ENCODE measurements around the gene LAMTOR4. TPM values are rescaled to one million over a fixed set of nuclear protein-coding genes. Genes with fewer than 3 reads are reported as not detected.

The LAMTOR4 gene
- total and polyA plus RNA-seq, 10 of the 15 experiments (the other 5 are each of a cell fraction or from before 2014, with no cell fraction given): 73.4 to 297 (median 196) TPM

GRCh38 chr7:100177045-100178001 is 28.6 kb downstream of the LAMTOR4 start, which contains the start of the genes GPC2 and STAG3 (continued):
- TF ChIP-seq TBL1XR1 (IDR thresholded peaks at IDR 0.05; ENCODE audit: low read depth, low read length) (no peak), YY1 (IDR thresholded peaks at IDR 0.05; ENCODE audit: low read depth, low read length) (no peak), SP1 (IDR thresholded peaks at IDR 0.05; ENCODE audit: low read depth, low read length) (peak; percentile 54), EGR1 (IDR thresholded peaks at IDR 0.05; ENCODE audit: borderline replicate concordance in 1 of 2, low read depth in 2 of 2, low read length in 2 of 2) (0 out of 3 replicates have a peak, but pooled peaks of 1 of the 2 experiments have one; percentile 36), CEBPB (IDR thresholded peaks at IDR 0.05; ENCODE audit: borderline replicate concordance in 1 of 2, low read depth in 2 of 2, low read length in 2 of 2) (no peak), HDGF (IDR thresholded peaks at IDR 0.05) (0 out of 2 replicates have a peak, but pooled peaks have one; percentile 37), RAD21 (IDR thresholded peaks at IDR 0.05; ENCODE audit: insufficient read depth, low read depth, low read length) (no peak), PAX5 (IDR thresholded peaks at IDR 0.05; ENCODE audit: borderline replicate concordance, low read depth, low read length) (no peak), TARDBP (IDR thresholded peaks at IDR 0.05; ENCODE audit: borderline replicate concordance) (0 out of 2 replicates have a peak, but pooled peaks have one; percentile 61), ETV6 (conservative IDR thresholded peaks at IDR 0.05 in 1 of 2, IDR thresholded peaks at IDR 0.05 in 1 of 2; ENCODE audit: borderline replicate concordance in 1 of 2, low read depth in 1 of 2) (no peak), HCFC1 (IDR thresholded peaks at IDR 0.05; ENCODE audit: low read length) (no peak), IKZF1 (conservative IDR thresholded peaks at IDR 0.05) (no peak), TCF12 (IDR thresholded peaks at IDR 0.05; ENCODE audit: low read depth, low read length) (no peak), JUNB (IDR thresholded peaks at IDR 0.05) (no peak), POLR2AphosphoS5 (IDR thresholded peaks at IDR 0.05; ENCODE audit: low read length) (no peak), IKZF2 (IDR thresholded peaks at IDR 0.05) (no peak), TAF1 (IDR thresholded peaks at IDR 0.05; ENCODE audit: borderline replicate concordance, low read depth, low read length) (0 out of 2 replicates have a peak, but pooled peaks have one; percentile 18), ATF7 (IDR thresholded peaks at IDR 0.05; ENCODE audit: low read depth) (no peak), ATF2 (IDR thresholded peaks at IDR 0.05; ENCODE audit: low read length) (no peak)
- TF ChIP-seq, protein P1, sequence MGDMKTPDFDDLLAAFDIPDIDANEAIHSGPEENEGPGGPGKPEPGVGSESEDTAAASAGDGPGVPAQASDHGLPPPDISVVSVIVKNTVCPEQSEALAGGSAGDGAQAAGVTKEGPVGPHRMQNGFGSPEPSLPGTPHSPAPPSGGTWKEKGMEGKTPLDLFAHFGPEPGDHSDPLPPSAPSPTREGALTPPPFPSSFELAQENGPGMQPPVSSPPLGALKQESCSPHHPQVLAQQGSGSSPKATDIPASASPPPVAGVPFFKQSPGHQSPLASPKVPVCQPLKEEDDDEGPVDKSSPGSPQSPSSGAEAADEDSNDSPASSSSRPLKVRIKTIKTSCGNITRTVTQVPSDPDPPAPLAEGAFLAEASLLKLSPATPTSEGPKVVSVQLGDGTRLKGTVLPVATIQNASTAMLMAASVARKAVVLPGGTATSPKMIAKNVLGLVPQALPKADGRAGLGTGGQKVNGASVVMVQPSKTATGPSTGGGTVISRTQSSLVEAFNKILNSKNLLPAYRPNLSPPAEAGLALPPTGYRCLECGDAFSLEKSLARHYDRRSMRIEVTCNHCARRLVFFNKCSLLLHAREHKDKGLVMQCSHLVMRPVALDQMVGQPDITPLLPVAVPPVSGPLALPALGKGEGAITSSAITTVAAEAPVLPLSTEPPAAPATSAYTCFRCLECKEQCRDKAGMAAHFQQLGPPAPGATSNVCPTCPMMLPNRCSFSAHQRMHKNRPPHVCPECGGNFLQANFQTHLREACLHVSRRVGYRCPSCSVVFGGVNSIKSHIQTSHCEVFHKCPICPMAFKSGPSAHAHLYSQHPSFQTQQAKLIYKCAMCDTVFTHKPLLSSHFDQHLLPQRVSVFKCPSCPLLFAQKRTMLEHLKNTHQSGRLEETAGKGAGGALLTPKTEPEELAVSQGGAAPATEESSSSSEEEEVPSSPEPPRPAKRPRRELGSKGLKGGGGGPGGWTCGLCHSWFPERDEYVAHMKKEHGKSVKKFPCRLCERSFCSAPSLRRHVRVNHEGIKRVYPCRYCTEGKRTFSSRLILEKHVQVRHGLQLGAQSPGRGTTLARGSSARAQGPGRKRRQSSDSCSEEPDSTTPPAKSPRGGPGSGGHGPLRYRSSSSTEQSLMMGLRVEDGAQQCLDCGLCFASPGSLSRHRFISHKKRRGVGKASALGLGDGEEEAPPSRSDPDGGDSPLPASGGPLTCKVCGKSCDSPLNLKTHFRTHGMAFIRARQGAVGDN (IDR thresholded peaks at IDR 0.05): peak; percentile 52; the same call in 1 of the 2 replicates
- TF ChIP-seq, protein P2, sequence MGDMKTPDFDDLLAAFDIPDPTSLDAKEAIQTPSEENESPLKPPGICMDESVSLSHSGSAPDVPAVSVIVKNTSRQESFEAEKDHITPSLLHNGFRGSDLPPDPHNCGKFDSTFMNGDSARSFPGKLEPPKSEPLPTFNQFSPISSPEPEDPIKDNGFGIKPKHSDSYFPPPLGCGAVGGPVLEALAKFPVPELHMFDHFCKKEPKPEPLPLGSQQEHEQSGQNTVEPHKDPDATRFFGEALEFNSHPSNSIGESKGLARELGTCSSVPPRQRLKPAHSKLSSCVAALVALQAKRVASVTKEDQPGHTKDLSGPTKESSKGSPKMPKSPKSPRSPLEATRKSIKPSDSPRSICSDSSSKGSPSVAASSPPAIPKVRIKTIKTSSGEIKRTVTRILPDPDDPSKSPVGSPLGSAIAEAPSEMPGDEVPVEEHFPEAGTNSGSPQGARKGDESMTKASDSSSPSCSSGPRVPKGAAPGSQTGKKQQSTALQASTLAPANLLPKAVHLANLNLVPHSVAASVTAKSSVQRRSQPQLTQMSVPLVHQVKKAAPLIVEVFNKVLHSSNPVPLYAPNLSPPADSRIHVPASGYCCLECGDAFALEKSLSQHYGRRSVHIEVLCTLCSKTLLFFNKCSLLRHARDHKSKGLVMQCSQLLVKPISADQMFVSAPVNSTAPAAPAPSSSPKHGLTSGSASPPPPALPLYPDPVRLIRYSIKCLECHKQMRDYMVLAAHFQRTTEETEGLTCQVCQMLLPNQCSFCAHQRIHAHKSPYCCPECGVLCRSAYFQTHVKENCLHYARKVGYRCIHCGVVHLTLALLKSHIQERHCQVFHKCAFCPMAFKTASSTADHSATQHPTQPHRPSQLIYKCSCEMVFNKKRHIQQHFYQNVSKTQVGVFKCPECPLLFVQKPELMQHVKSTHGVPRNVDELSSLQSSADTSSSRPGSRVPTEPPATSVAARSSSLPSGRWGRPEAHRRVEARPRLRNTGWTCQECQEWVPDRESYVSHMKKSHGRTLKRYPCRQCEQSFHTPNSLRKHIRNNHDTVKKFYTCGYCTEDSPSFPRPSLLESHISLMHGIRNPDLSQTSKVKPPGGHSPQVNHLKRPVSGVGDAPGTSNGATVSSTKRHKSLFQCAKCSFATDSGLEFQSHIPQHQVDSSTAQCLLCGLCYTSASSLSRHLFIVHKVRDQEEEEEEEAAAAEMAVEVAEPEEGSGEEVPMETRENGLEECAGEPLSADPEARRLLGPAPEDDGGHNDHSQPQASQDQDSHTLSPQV (IDR thresholded peaks at IDR 0.05): no peak

All from GM12878 (cell line).